H1 (cell line): ENCODE data around the gene THAP11. TPM values are rescaled to one million over a fixed set of nuclear protein-coding genes. Genes with fewer than 3 reads are reported as not detected.

Experiments
- CTCF ChIA-PET: fragments of 300-600 bp; sonication (Branson Sonifier 250); formaldehyde crosslinking; loops from one replicate; lab custom pipeline; 2021; ENCODE audit not compliant: partially characterized antibody; lab: Charles Lee
- POLR2A ChIA-PET: fragments of 300-600 bp; sonication (Branson Sonifier 250); formaldehyde crosslinking; loops from one replicate; lab custom pipeline; 2021; ENCODE audit warnings: inconsistent platforms; ENCODE audit not compliant: partially characterized antibody; lab: Charles Lee
- DNase-seq, 2 experiments: peaks; one replicate each; pipeline versions ENCODE4 v3.0.0 to v3.0.0-alpha.2; 2010 to 2022; ENCODE audit warnings: low spot score in 2 of 2, low read depth in 1 of 2, mixed read lengths in 1 of 2
- FAIRE-seq: peaks from 2 replicates; lab custom pipeline; 2011; peaks lifted over from hg19 to GRCh38; lab: Jason Lieb, UNC
- H2AFZ ChIP-seq: 2 replicates; pipeline ENCODE4 v1.8.1; 2012; ENCODE audit warnings: low read length, inconsistent platforms
- H2AK5ac ChIP-seq: 2 replicates; pipeline ENCODE4 v1.6.1; 2013; ENCODE audit warnings: low read depth, low read length
- H2BK120ac ChIP-seq: replicated peaks from 2 replicates; pipeline ENCODE3; 2013; ENCODE audit warnings: low read depth, low read length, inconsistent platforms
- H2BK12ac ChIP-seq: 2 replicates; pipeline ENCODE4 v1.6.1; 2013; ENCODE audit warnings: low read depth, low read length
- H2BK15ac ChIP-seq: 2 replicates; pipeline ENCODE4 v1.6.1; 2013; ENCODE audit warnings: low read length
- H2BK20ac ChIP-seq: 2 replicates; pipeline ENCODE4 v1.6.1; 2013; ENCODE audit warnings: low read length
- H2BK5ac ChIP-seq: 2 replicates; pipeline ENCODE4 v1.6.1; 2013; ENCODE audit warnings: low read depth, low read length
- H3K14ac ChIP-seq: 2 replicates; pipeline ENCODE4 v1.6.1; 2013; ENCODE audit warnings: inconsistent platforms; ENCODE audit not compliant: insufficient read length
- H3K18ac ChIP-seq: 2 replicates; pipeline ENCODE4 v1.6.1; 2013; ENCODE audit warnings: low read length; ENCODE audit errors: extremely low read depth
- H3K23ac ChIP-seq: 2 replicates; pipeline ENCODE4 v1.6.1; 2013; ENCODE audit warnings: inconsistent platforms; ENCODE audit not compliant: insufficient read length
- H3K23me2 ChIP-seq: 2 replicates; pipeline ENCODE4 v1.6.1; 2013; ENCODE audit warnings: low read depth, low read length
- H3K27ac ChIP-seq: 2 replicates; pipeline ENCODE4 v1.6.1; 2011; ENCODE audit warnings: low read depth, low read length, inconsistent platforms
- H3K27me3 ChIP-seq, 4 experiments: replicated peaks in 1 of 4; 1 replicate in 1 of 4; 2 replicates in 3 of 4; pipeline versions ENCODE4 v1.6.1 to v1.8.1; 2011 to 2013; ENCODE audit warnings: low read length in 3 of 4, mild to moderate bottlenecking in 3 of 4, inconsistent platforms in 2 of 4, mixed read lengths in 2 of 4, moderate library complexity in 1 of 4; ENCODE audit not compliant: control insufficient read depth in 3 of 4, insufficient read depth in 3 of 4; ENCODE audit errors: extremely low read depth in 1 of 4
- H3K36me3 ChIP-seq, 4 experiments: 2 replicates each; pipeline versions ENCODE4 v1.6.1 to v1.8.1; 2011 to 2013; ENCODE audit warnings: mild to moderate bottlenecking in 4 of 4, low read length in 3 of 4, moderate library complexity in 2 of 4, control low read depth in 1 of 4, inconsistent platforms in 1 of 4; ENCODE audit not compliant: insufficient read depth in 4 of 4, control insufficient read depth in 2 of 4
- H3K4ac ChIP-seq: replicated peaks from 2 replicates; pipeline ENCODE3; 2013; ENCODE audit warnings: low read length, low read depth, mixed read lengths, inconsistent platforms; ENCODE audit not compliant: insufficient read length
- H3K4me1 ChIP-seq, 4 experiments: replicated peaks in 1 of 4; 1 replicate in 1 of 4; 2 replicates in 3 of 4; pipeline versions ENCODE4 v1.6.1 to v1.8.1; 2011 to 2013; ENCODE audit warnings: low read length in 3 of 4, inconsistent platforms in 2 of 4, mixed read lengths in 1 of 4; ENCODE audit not compliant: insufficient read depth in 4 of 4, control insufficient read depth in 3 of 4
- H3K4me2 ChIP-seq, 2 experiments: 2 replicates each; pipeline versions ENCODE4 v1.6.1 to v1.8.1; 2011 to 2013; ENCODE audit warnings: low read depth in 2 of 2, low read length in 2 of 2, control low read depth in 1 of 2, inconsistent platforms in 1 of 2, mild to moderate bottlenecking in 1 of 2; ENCODE audit not compliant: insufficient read depth in 1 of 2
- H3K4me3 ChIP-seq, 4 experiments: fragments of 200-600, 300-600 bp in 1 of 4; sonication (generic), shearing (Covaris generic), sonication (Bioruptor Twin) in 1 of 4; 2 replicates each; pipeline versions ENCODE4 v1.5.1 to v1.8.1; 2011 to 2016; ENCODE audit warnings: low read length in 4 of 4, low read depth in 3 of 4, control low read depth in 2 of 4, inconsistent platforms in 2 of 4, mild to moderate bottlenecking in 2 of 4, mixed read lengths in 1 of 4, moderate library complexity in 1 of 4; ENCODE audit not compliant: insufficient read depth in 2 of 4; ENCODE audit errors: extremely low read depth in 1 of 4
- H3K56ac ChIP-seq: replicated peaks from 2 replicates; pipeline ENCODE3; 2013; ENCODE audit warnings: low read depth, mild to moderate bottlenecking, mixed read lengths, low read length, inconsistent platforms; ENCODE audit not compliant: insufficient read length
- H3K79me1 ChIP-seq: 2 replicates; pipeline ENCODE4 v1.6.1; 2013; ENCODE audit warnings: low read depth, low read length, control low read depth
- H3K79me2 ChIP-seq, 2 experiments: 2 replicates each; pipeline versions ENCODE4 v1.6.1 to v1.8.1; 2012 to 2013; ENCODE audit warnings: low read length in 2 of 2, mild to moderate bottlenecking in 2 of 2, inconsistent platforms in 1 of 2; ENCODE audit not compliant: insufficient read depth in 2 of 2, control insufficient read depth in 1 of 2
- H3K9ac ChIP-seq, 4 experiments: replicated peaks in 1 of 4; 1 replicate in 1 of 4; 2 replicates in 3 of 4; pipeline versions ENCODE4 v1.6.1 to v1.8.1; 2011 to 2013; ENCODE audit warnings: low read depth in 3 of 4, low read length in 3 of 4, control low read depth in 2 of 4, mild to moderate bottlenecking in 2 of 4, moderate library complexity in 2 of 4, inconsistent platforms in 1 of 4; ENCODE audit errors: extremely low read depth in 1 of 4
- H3K9me3 ChIP-seq, 2 experiments: 2 replicates each; pipeline versions ENCODE4 v1.6.1 to v1.8.1; 2012 to 2013; ENCODE audit warnings: mild to moderate bottlenecking in 2 of 2, moderate library complexity in 2 of 2, control low read depth in 1 of 2, inconsistent platforms in 1 of 2, low read depth in 1 of 2, low read length in 1 of 2, mixed read lengths in 1 of 2; ENCODE audit not compliant: insufficient read depth in 2 of 2
- H4K20me1 ChIP-seq, 2 experiments: replicated peaks in 1 of 2; 2 replicates each; pipeline versions ENCODE3 to v1.8.1; 2011 to 2013; ENCODE audit warnings: inconsistent platforms in 2 of 2, low read length in 2 of 2, mild to moderate bottlenecking in 1 of 2; ENCODE audit not compliant: insufficient read depth in 2 of 2, control insufficient read depth in 1 of 2
- H4K5ac ChIP-seq: 2 replicates; pipeline ENCODE4 v1.6.1; 2013; ENCODE audit warnings: low read length, low read depth, mixed read lengths, inconsistent platforms; ENCODE audit not compliant: insufficient read length
- H4K8ac ChIP-seq: 2 replicates; pipeline ENCODE4 v1.8.0; 2013; ENCODE audit warnings: mild to moderate bottlenecking, moderate library complexity, low read length, inconsistent platforms; ENCODE audit not compliant: insufficient read depth; ENCODE audit errors: extremely low read depth
- H4K91ac ChIP-seq: replicated peaks from 2 replicates; pipeline ENCODE3; 2013; ENCODE audit warnings: low read length, mixed read lengths, inconsistent platforms; ENCODE audit not compliant: insufficient read length
- FOSL1 ChIP-seq: IDR thresholded peaks from 2 replicates; pipeline ENCODE4 v1.6.1; 2011; ENCODE audit warnings: mild to moderate bottlenecking, low read depth, low read length, moderate library complexity; ENCODE audit not compliant: insufficient read depth
- KDM4A ChIP-seq: IDR thresholded peaks from one replicate; pipeline ENCODE4 v1.7.1; 2012; ENCODE audit warnings: low read depth, mild to moderate bottlenecking, moderate library complexity, low read length, inconsistent platforms; ENCODE audit not compliant: severe bottlenecking
- NANOG ChIP-seq: IDR thresholded peaks from 2 replicates; pipeline ENCODE4 v1.6.1; 2011; ENCODE audit warnings: low read length, low read depth, mild to moderate bottlenecking, inconsistent platforms; ENCODE audit not compliant: insufficient read depth, poor library complexity, severe bottlenecking
- RAD21 ChIP-seq, 2 experiments: IDR thresholded peaks in 1 of 2; conservative IDR thresholded peaks in 1 of 2; 2 replicates each; pipeline ENCODE4 v1.6.1; 2011; ENCODE audit warnings: low read depth in 2 of 2, low read length in 2 of 2, improper control_type of control experiment in 1 of 2, inconsistent platforms in 1 of 2, mild to moderate bottlenecking in 1 of 2, moderate library complexity in 1 of 2
- SUZ12 ChIP-seq: fragments of 200-600 bp; sonication (generic); IDR thresholded peaks from 2 replicates; pipeline ENCODE4 v1.6.1; 2012; ENCODE audit warnings: mild to moderate bottlenecking, inconsistent platforms, low read length, moderate library complexity, mixed read lengths
- WGBS, 2 experiments: shearing (Covaris generic) in 1 of 2; methylation state at CpG; one replicate each; pipeline versions ENCODE4 v1.1.6 to v1.1.7; 2013 to 2015; ENCODE audit warnings: low lambda C conversion rate in 2 of 2, mixed read lengths in 2 of 2, inconsistent platforms in 1 of 2, low coverage in 1 of 2, missing lambda C conversion rate in 1 of 2; ENCODE audit not compliant: insufficient replicate concordance in 2 of 2, insufficient coverage in 1 of 2, insufficient read length in 1 of 2; ENCODE audit errors: extremely low coverage in 1 of 2, missing lambda C conversion rate in 1 of 2; 5-methylcytosine and 5-hydroxymethylcytosine counted together
- polyA plus RNA-seq, 7 experiments: library from polyadenylated mRNA; depleted of rRNA in 3 of 7; stranded (reverse) in 5 of 7; unstranded in 2 of 7; fragments of >200 nt in 5 of 7; fragments of 200-250 nt in 2 of 7; gene quantifications; 1 replicate in 5 of 7; 2 replicates in 1 of 7; 4 replicates in 1 of 7; pipeline versions ENCODE4 v1.2.1 to v1.2.3, GENCODE V29; 2011 to 2013; ENCODE audit warnings: missing spikeins in 2 of 7, mixed read lengths in 2 of 7
- total RNA-seq: library from RNA; stranded (reverse); fragmentation: NEBNext Ultra II Directional; extraction: Animal tissue kit (Norgen Biotek cat#: 25700); gene quantifications from 2 replicates; pipeline ENCODE4 v1.2.1, GENCODE V29; 2021

The THAP11 gene
- total and polyA plus RNA-seq, 2 of the 8 experiments (the other 6 are each of a cell fraction or from before 2014, with no cell fraction given): 50.8 to 54.8 TPM

DNA sequence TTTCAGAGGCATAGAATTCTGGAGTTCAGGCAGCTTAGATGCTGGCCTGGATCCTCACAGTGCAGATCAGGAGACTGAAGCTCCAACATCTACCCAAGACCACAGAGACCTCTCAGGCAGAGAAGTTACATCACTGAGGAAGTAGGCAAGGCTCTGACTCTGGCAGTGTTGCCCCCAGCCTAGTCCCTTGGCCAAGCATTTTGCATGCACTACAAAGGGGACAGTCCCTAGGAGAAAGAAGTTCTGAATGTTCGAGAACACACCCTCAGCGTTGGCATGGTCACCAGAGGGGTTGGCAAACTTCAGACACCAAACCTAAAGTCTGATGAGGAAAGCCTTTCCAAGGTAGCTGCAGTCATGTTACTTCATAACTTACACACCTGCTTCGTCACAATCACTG, 38.2 kb upstream of the THAP11 start:
- H3K79me2 ChIP-seq: peaks cover 5 to 29% of the 10 kb centered on the region in 2 experiments; a peak in 3 of 4 replicates
- TF ChIP-seq KDM4A (no peak), FOSL1 (no peak), RAD21 (IDR thresholded peaks at IDR 0.05 in 1 of 2, conservative IDR thresholded peaks at IDR 0.05 in 1 of 2; ENCODE audit: low read depth in 2 of 2, low read length in 2 of 2) (no peak), NANOG (no peak), SUZ12 (no peak)

More for the DNA sequence above, 38.2 kb upstream of the THAP11 start:
- Histone ChIP-seq H3K36me3 (peaks cover 0 to 11% (median 0%) of the 10 kb centered on the region in 4 experiments; a peak in 3 of 8 replicates), H4K91ac (no peak overlapping the region), H3K4ac (no peak overlapping the region), H3K9me3 (no peaks in the 10 kb centered on the region), H4K20me1 (peaks cover 0 to 12% of the 10 kb centered on the region in 2 experiments), H2BK20ac (no peak overlapping the region), H3K14ac (no peak overlapping the region), H3K18ac (no peak overlapping the region), H3K4me2 (no peak overlapping the region), H4K5ac (no peak overlapping the region), H3K56ac (no peak overlapping the region), H3K27ac (no peak overlapping the region), H4K8ac (no peak overlapping the region), H3K4me1 (peaks cover 4 to 9% (median 5%) of the 10 kb centered on the region in 4 experiments; a peak in 6 of 7 replicates), H3K23ac (no peak overlapping the region), H3K27me3 (no peaks in the 10 kb centered on the region), H3K79me1 (peaks cover 15% of the 10 kb centered on the region), H2BK5ac (no peak overlapping the region), H2BK12ac (no peak overlapping the region), H3K9ac (no peak overlapping the region), H2BK120ac (no peak overlapping the region), H3K23me2 (peaks cover 11% of the 10 kb centered on the region), H3K4me3 (no peak overlapping the region; a peak in 1 of 8 replicates), H2AK5ac (no peak overlapping the region), H2BK15ac (no peak overlapping the region), H2AFZ (no peak overlapping the region)
- CTCF ChIA-PET: interaction anchor here (0.7 to 2.5 kb wide), 3 partner anchors 12 to 131 kb away, joined by 3 to 20 read pairs (median 3); no protein-coding TSS in a partner anchor
- no peak for DNase-seq
- no peak for FAIRE-seq
- WGBS, 2 experiments: 84% methylated on average over 3 of the region's 3 CpGs; no CpG with 5 or more reads in 1 of the 2 experiments
- POLR2A ChIA-PET: interaction anchor here (1.7 kb wide), 1 partner anchor 130 kb away, joined by 3 read pairs; no protein-coding TSS in a partner anchor
